Caki2 (cell line): ENCODE results near the gene HINT2. TPM values are rescaled to one million over a fixed set of nuclear protein-coding genes. Genes with fewer than 3 reads are reported as not detected.
A peak's percentile ranks its signal among the peaks of the same experiment; 100 is the strongest.

Experiments used
- DNase-seq: peaks from one replicate; pipeline ENCODE4 v3.0.0-alpha.2; 2015; ENCODE audit warnings: low read depth
- in situ Hi-C: cut with HindIII; loops from 2 replicates; pipeline ENCODE4 v1.10.0; 2016; ENCODE audit warnings: low sequenced_read_pairs, low pct_unique_long_range_greater_than_20kb, mixed read lengths
- total RNA-seq: library from RNA; depleted of rRNA; stranded (reverse); fragments of >200 nt; shearing (Covaris generic); gene quantifications from 2 replicates; pipeline ENCODE4 v1.2.3, GENCODE V29; 2014; ENCODE audit warnings: low replicate concordance

The HINT2 gene
- total RNA-seq, 1 experiment from 2014 or later, result 21.5 TPM

DNA sequence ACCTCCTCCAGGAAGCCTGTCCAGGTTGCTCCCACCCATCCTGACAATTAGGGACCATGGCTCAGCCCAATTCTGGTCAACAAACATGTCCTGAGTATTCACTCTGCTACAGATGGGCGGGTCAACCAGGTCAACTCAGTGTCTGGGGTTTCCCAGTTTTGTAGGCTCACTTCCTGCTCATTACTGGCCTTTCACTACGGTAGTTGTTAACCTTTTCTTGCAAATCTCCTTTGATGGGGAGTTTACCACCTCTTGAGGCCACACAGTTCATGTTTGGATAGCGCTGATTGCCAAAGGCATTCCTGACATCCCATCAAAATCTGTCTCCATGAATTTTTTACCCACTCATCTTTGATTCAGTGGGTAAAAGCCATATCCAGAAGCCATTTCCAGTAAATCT is 28.0 kb upstream of the HINT2 start:
- no peak for DNase-seq
- in situ Hi-C loops, result no loop called here

DNA sequence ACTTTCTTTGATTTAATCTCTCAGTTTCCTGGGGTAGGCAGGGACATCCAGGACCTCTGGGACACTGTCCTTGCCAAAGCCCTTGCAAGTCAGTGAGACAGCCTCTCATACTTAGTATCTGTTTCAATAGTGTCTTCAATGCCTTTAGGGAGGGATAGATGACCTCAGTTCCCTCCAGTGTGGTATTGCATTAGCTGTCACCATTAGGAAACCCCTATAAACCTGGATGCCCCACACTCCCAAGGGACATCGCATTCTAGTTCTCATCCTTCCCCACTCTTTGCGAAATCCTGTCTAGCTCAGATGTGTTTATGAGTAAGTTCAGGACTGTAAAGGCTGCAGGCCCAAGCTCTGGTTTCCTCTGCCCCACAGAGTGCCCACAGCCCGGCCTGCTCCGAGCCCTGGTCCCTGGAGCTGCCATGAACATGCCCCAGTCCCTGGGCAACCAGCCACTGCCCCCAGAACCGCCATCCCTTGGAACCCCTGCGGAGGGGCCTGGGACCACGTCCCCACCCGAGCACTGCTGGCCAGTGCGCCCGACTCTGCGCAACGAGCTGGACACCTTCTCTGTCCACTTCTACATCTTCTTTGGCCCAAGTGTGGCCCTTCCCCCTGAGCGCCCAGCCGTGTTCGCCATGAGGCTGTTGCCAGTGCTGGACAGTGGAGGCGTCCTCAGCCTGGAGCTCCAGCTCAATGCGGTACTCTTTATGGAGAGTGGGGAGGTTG is 27.3 kb upstream of the HINT2 start:
- in situ Hi-C loops, result no loop called here

DNA sequence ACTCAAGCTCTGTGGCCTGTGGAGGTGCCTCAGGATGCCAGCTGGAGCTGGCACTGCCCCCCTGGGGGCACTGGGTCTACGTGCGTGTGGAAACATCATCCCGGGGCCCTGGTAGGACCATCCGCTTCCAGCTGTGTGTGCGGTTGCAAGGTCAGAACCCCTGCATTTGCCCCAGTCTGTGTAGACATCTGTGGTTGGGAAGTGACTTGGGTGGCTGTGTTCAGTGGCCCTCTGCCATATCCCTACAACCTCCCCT is 26.7 kb upstream of the HINT2 start:
- in situ Hi-C loops, result no loop called here
- no peak for DNase-seq

More for the DNA sequence above, 27.3 kb upstream of the HINT2 start:
- no peak for DNase-seq

DNA sequence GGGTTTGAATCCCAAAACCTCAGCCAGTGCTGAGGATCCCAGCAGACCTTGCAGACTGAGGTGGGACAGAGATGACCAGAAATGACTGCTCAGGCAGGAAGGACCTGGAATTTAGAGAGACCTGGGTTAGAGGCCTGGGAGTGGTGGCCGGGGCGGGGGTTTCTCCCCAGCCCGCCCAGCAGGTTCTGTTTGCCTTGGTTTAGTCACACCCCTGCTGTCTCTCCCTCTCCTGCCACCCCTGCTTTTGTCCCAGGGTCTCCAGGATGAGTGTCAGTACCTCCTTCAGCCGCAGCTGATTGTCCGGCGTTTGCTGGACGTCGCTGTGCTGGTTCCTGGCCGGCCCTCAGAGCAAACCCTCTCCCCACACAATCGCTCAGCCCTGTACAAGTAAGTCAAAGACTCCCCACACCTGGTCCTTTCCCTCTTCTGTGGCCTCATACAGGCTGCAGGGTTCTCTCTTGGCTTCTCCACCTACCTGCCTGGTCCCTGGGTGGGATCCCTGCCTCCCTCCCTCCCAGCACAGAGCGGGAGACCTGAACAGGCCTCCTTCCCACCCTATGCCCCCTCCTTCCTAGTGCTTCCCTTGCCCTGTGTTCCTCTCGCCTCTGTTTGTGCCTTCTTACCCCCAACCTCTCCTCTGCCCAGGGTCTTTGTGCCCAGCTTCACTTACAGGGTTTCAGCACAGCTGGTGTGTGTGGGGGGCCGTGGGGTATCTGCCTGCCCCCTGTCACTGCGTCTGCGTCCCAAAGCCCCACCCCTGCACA is 26.2 kb upstream of the HINT2 start:
- in situ Hi-C loops, result no loop called here
- no peak for DNase-seq

DNA sequence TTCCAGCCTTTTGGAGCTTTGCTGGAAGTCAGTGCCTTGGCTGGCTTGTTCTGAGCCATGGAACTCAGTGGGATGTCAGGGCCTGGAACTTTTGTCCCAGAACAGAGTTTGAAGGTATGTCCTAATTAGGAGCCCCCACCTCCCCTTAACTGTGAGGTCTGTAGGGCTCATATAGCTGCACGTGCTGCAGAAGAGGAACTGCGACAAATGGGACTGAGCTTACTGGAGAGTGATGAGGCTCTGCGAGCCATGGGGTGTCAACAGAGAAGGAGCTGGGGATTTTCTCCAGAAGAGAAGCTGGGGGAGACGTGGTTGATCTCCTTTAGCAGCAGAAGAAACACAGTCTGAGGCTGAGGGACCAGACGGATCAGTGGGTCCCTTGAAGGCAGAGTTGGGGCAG is 25.1 kb upstream of the HINT2 start:
- in situ Hi-C loops, result no loop called here
- no peak for DNase-seq

DNA sequence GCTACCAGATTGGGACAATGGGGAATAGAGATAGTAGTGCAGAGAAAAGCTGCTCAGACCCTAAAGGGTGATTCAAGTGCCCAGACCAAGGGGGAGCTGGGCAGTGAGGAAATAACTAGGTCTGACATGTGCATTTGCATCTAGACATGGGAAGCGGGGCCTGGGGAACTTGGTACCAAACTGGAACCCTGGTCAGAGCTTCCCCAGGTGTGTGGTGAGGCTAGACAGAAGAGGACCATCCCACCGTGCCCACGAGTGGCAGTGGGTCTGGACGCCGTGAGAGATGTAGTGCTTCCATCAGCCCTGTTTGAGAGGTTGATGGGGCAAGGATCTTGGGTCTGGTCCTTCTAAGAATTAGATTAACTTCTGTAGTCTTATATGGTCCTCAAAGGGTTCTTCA is 21.8 kb upstream of the HINT2 start:
- in situ Hi-C loops, result no loop called here
- DNase-seq, result no peak

DNA sequence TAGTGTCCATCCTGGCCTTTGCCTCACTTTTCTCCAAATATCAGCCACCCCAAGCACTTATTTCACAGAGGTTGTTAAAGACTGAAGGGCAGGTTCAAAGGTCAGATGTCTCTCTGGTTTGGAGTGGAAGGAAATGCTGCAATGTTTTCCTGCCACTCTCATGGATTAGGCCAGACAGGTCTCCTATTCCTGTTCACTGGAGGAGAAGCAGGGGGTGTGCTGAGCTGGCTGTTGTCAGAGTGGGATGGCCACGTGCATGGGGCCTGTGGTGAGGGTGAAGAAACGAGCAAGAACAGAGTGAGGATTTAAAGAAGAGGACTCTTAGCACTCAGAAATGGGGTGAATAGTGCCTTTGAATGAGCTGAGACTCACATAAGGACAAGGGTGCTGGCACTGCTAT is 20.9 kb upstream of the HINT2 start:
- DNase-seq, result no peak

DNA sequence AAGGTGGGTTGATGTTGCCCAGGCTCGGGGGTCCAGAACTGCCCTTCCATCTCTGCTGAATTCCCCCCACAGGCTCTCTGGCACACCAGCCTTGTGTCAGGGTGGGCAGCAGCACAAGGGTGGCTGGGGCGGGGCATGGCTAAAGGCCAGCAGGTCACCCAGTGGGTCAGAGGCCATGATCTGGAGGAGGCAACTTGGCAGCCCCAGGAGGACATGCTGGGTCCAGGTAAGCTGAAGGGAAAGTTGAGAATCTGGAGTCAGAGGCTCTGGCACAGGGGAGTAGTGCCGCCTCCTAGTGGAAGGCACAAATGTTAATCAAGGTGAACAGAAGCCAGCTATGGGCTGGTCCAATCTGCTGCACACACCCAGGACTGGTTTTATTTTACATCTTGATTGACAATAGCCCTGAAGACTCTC is 20.4 kb upstream of the HINT2 start:
- DNase-seq, result no peak
- in situ Hi-C loops, result no loop called here

More for the DNA sequence above, 20.9 kb upstream of the HINT2 start:
- in situ Hi-C loops, result no loop called here

DNA sequence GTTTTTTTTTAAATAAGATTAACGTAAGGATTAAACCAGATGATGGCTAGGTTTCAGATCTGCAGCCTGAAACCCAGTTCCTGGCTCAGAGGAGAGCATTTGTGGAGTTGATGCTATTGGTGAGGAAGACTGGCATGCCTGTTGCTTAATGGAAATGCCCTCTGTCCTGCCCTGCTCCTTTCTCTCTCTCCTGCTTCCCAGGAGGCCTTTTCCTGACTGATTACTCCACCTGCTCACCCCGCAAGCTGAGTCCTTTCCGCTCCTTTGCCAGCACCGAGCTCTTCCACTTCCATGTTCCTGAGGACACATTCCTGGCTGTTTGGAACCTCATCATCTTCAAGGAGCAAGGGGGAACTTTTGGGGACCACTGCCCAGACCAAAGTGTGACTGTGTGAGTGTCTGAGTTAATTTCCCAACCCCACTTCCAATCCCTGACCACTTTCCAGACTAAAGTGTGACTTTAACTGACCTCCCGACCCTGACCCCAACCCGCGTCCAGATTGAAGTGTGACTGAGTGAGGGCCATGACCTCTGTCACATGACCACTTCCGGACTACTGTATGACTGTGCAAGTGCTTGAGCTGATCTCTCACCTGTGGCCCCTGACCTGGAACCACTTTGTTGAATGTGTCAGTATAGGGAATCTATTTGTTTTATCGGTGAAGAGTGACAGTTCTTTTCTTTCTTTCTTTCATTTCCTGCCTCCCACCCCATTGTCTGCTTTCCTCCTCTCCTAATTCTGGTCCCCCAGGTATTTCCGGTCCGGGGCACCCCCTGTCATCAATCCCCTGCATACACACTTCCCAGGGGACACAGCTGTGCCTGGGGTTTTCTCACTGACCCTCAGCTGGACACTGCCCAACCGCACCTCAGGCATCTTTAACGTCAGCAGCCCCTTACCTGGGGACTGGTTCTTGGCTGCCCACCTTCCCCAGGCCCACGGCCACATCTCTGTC is 19.7 kb upstream of the HINT2 start:
- DNase-seq, result no peak
- in situ Hi-C loops, result no loop called here

DNA sequence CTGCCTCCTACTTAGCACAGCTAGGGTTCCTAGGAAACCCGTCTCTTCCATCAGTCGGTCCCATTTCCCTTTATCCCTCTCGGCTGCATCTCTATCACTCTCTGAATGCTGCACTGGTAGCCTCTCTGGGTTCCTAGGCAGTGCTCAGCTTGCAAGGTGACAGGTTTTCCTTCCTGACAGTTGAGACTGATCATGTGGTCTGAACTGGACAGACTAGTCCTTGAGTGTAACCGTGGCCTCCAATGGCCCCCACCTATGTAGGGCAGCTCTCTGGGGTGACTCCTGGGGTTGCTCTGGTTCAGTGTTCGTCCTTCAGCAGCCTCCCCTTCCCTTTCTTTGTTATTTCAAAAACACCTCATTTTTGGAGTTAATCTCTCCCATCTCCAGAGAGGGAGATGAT is 18.0 kb upstream of the HINT2 start:
- in situ Hi-C loops, result no loop called here

DNA sequence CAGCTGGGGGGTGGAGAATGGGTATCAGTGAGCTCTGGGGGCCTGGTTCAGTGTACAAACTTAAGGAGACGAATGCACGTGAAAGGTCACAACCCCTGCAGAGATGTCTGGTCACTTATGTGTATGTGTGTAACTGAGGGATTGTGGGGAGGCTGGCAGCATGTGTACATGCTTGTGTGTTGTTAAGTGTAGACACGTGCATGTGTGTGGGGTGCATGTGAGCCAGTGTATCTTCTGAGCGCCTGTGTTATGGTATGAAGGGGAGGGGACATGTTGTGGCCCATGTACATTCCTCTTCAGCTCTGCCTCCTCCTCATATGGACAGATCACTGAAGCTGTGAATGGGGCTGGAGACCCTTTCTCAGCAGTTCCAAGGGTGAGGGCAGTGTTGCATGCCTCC is 16.2 kb upstream of the HINT2 start:
- in situ Hi-C loops, result no loop called here
- DNase-seq, result no peak

More for the DNA sequence above, 18.0 kb upstream of the HINT2 start:
- no peak for DNase-seq

DNA sequence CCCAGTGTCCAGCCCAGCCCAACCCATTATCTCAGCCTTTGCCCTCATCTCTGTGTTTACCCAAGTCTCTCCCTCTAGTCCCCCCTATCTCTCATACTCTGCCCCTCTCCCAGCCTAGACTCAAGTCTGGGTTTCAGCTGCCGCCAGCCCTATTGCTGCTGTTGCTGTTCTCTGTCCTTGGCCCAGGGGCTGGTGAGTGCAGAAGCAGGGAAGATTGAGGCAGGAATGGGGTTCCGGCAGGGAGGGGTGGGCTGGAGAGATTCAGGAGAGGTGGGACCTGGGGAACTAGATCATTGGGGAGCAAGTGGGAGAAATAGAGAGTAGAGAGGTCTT is 14.9 kb upstream of the HINT2 start:
- in situ Hi-C loops, result no loop called here
- no peak for DNase-seq

DNA sequence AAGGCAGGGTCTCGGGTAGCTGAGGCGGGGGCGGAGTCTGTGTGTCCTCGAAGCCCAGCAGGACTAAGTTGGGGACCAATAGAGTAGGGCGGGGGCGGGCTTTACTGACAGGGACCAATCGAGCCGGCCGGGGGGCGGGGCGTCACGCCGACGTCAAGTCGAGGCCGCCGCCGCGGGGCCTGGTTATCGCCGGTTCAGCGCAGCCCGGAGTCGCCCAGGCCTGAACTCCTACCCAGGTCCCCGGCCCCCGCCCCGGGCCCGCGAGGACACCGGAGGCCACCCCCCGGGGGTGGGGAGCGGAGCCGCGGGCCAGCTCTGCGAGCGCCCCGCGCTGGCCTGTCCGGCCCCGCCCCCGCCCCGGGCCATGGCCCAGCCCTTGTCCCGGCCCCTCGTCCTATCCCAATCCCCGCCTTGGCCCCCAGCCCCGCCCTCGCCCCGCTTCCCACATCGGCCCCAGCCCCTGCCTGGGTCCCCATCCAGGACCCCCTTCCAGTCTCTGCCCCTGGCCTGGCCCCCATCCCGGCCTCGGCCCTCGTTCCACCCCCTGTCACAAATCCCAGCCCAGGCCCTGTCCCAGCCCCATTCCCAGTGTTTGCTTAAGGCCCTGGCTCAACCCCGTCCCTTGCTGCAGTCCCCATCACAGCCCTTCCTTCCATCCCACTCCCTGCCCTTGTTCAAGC is 14.4 kb upstream of the HINT2 start, which contains the start of gene TMEM8B:
TSS of gene TMEM8B (plus strand) at position 145 of the 680 bp plus-strand sequence. CDS start at position 365, 220 bp downstream.
- in situ Hi-C loops, result no loop called here
- peak; percentile 58 for DNase-seq

DNA sequence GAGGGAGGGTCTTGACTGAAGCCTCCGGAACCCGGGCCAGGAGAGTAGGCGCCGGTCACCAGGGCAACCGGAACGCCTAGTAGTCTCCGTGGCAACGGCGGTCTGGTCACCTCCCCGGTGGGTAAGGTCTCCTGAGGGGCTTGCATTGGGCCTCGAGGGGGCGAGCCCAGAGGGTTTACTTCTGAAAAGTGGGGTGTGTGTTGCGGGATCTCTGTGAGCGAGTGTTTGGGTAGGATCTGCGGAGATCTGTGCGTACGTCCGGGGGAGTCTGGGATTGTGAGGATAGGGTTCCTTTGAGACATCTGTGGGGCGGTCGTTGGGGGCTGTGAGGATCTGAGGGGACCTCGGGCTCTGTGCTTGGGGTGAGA is 13.9 kb upstream of the HINT2 start, which contains the start of gene FAM221B:
TSS of gene FAM221B (minus strand) at position 17 of the 368 bp plus-strand sequence. CDS start 2,571 bp downstream, outside the sequence.
- no peak for DNase-seq
- in situ Hi-C loops, result no loop called here

DNA sequence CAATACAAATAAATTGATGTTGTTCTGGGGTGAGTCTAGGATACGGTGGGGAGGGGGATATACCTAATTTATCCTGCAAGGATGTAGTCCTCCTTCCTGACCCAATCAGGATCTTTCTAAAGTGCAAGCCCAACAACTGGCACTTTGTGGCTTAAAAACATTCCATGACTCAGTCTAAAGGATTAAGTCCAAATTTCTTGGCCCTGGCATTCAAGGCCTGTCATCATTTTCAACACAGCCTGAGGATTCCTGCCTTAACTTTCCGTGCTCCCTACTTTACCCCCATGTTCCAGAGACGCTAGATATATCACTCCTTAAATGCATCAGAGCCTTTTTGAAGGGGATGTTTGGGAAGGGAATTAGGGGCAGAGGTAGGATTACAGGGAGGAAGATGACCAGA is 12.6 kb upstream of the HINT2 start:
- no peak for DNase-seq
- in situ Hi-C loops, result no loop called here

DNA sequence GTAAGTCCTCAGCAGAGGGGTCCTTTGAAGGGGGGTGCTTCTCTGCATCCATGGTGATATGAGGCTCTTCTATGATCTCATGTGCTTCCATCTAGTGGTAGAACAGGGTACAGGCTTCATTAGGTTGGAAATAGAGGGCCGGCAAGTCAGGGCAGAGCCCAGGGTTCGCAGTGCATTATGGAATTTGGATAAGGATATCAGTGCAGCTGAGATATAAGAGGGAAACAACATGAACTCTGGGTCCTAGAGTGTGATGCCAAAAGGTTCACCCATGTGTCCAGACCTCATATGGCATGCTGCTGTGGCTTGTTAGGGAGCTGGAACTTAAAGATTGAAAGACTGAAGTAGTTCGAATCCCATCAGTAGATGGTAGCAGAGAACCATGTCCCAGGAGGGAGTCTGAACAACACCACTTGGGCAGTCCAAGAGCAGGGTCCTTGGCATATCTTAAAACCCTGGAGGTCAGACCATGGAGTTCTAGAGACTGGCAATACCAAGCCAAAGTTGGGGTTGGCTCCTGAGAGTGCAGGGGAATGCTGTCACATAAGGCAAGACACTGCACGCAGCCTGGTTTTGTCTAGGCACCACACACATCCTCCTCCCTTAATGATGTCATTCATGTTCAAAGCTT is 11.3 kb upstream of the HINT2 start:
- in situ Hi-C loops, result no loop called here
- DNase-seq, result peak; percentile 50

DNA sequence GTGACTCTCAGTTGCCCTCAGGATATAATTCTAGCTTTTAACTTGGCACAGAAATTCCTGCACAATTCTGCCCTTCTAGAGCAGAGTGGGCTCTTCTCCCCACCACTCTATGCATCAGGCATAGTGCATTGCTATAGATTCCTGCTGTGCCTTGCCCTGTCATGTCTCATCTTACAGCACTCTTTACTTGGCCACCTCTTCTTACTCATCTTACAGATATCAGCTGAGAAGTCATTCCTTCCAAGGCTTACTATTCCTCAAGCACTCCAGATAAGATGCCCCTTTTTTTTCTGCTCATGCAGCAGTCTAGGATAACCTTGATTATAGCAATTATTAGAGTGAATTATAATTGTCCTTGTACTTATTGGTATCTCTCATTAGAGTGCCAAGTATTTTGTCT is 8.1 kb upstream of the HINT2 start:
- no peak for DNase-seq
- in situ Hi-C loops, result no loop called here

DNA sequence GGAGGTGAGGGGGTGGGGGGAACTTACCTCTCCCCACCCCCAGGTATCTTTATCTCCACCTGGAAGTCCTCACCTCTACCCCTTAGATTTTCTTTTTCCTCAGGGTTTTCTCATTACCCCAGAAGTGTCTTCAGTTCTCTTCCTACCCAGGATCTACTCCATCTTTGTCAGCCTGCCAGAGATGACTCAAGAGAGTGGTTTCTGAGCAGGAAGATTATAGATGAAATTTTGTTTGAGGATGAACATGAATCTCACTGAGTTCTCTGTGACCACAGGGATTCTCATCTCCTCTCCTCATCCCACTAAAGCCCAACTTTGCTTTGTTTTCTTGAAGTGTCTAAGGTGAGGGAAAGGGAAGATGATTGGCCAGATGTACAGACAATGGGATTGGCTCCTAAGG is 5.2 kb upstream of the HINT2 start:
- in situ Hi-C loops, result no loop called here
- DNase-seq, result no peak
